ENCODE measurements around the gene TMEM114.
"Not testable (repeated sequence)": the region's sequence is repeated elsewhere in the genome, so short reads cannot be mapped to it uniquely, and the experiment has no call there.

The TMEM114 gene

GRCh38 chr16:8572063-8572918 is 18.0 kb downstream of the TMEM114 start:
- no peak for DNase-seq

DNA sequence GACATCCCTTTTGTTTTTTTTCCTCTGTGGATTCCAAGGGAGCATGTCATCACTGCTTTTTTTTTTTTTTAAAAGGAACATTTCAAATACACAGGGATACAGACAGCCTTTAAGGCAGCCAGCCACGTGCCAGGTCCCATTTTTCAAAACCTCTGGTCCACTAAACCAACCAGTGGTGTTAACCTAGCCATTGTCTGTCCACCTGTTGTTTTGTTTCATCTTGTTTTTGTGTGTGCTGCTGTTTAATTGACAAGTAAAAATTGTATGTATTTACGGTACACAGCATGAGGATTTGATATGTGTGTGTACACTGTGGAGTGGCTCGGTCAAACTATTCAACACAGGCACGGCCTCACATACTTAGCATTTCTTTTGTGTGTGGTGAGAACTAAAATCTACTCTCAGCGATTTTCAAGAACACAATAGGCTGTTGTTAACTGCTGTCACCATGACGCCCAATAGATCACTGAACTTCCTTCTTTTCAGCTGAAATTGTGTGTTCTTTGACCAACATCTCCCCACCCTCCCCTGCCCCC is 19.2 kb downstream of the TMEM114 start:
- DNase-seq: no peak

DNA sequence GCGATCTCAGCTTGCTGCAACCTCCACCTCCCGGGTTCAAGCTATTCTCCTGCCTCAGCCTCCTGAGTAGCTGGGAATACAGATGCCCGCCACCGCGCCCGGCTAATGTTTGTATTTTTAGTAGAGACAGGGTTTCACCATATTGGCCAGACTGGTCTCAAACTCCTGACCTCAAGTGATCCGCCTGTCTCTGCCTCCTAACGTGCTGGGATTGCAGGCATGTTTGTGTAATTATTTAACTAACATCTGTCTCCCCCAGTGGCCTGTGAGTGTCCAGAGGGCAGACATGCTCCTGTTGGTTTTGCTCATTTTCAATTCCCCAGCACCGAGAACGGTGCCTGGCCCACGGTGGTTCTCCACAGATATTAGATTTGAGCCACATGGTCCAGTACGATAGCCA is 19.9 kb downstream of the TMEM114 start:
- not testable (repeated sequence) for DNase-seq

- DNase-seq: no peak
Observed at GRCh38 chr16:8569650-8570346, 20.5 kb downstream of the TMEM114 start.

- DNase-seq: no peak
Observed at GRCh38 chr16:8568231-8568617, 22.1 kb downstream of the TMEM114 start.

DNA sequence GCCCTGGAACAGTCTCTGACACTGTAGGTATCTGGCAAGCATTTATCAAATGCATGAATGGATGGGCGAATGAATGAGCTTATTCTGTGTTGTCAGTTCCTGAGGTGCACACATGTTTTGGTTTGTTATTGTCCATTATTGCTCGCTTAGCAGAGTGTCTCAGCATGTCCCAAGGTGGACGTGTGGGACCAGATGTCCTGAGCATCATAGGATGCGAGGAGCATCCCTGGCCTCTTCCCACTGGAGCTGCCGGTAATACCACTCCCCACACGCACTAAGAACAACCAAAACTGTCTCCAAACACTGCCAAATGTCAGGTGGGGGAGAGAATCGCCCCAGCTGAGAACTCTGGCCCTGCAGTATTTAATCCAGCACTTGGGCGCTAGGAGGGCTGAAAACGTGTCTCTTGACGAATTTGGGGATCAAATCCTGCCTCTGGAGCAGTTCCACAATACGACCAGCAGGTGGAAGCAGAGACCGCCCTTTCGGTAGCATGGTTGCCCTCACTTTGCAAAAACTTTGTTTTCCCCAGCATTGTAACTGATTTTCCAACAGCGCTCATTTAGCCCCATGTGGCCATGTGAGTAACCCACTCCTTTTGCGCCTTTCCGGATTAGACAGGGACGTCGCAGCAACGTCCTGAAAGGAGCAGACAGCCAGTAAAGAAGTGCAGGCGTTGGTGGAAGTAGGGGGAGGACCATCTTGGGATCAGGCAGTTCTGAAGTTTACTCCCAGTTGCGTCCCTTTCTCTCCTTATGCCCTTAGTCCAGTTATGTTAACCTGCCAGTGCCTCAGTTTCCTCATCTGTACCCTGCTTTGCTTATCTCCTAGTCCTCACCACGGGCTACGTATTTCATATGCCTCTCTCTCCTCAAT is 22.7 kb downstream of the TMEM114 start:
- peak; percentile 20 to 48 (median 36) for DNase-seq

- no peak for DNase-seq
Observed at GRCh38 chr16:8565498-8565897, 24.8 kb downstream of the TMEM114 start.

GRCh38 chr16:8564934-8565345 is 25.4 kb downstream of the TMEM114 start:
- no peak for DNase-seq

DNA sequence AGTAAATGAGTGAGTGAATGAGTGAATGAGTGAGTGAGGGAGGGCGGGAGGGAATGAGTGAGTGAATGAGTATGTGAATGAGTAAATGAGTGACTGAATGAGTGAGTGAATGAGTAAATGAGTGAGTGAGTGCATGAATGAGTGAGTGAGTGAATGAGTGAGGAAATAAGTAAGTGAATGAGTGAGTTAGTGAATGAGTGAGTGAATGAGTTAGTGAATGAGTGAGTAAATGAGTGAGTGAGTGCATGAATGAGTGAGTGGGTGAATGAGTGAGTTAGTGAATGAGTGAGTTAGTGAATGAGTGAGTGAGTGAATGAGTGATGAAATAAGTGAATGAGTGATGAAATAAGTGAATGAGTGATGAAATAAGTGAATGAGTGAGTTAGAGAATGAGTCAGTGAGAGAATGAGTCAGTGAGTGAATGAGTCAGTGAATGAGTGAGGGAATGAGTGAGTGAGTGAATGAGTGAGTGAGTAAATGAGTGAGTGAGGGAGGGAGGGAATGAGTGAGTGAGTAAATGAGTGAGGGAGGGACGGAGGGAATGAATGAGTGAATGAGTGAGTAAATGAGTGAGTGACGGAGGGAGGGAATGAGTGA is 26.3 kb downstream of the TMEM114 start:
- not testable (repeated sequence) for DNase-seq

- DNase-seq: no peak
Observed at GRCh38 chr16:8561496-8561895, 28.8 kb downstream of the TMEM114 start.

- DNase-seq: no peak
Observed at GRCh38 chr16:8555400-8555799, 34.9 kb downstream of the TMEM114 start.

DNA sequence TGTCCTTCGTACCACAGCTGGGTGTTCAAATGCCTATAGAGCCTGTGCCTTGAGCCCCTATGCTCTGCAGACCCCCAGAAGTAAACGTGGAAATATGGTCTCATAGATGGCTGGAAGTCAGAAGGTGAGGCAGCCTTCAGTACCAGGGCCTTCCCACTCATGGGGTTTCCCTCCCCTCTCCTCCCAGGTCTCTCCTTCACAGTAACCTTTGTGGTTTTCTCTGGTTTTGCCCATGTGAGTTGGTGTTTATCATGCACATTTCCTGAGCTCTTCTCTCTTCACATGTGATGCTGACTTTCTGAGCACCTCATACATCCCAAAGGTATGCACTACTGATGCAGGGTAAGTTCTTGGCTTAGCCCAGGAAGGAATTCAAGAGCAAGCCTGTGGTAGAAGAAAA is 35.4 kb downstream of the TMEM114 start:
- DNase-seq: no peak

DNA sequence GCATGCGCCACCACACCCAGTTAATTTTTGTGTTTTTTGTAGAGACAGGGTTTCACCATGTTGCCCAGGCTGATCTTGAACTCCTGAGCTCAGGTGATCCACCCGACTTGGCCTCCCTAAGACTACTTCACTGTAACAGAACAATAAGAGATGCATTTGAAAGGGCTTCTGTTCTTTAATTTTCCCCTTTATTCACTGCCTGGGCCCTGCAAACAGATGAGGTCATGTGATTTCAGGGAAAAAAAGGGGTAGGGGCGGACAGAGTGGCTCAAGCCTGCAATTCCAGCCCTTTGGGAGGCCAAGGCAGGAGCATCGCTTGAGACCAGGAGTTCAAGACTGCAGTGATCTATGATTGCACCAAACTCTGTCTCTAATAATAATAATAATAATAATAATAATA is 36.3 kb downstream of the TMEM114 start:
- no peak for DNase-seq

DNA sequence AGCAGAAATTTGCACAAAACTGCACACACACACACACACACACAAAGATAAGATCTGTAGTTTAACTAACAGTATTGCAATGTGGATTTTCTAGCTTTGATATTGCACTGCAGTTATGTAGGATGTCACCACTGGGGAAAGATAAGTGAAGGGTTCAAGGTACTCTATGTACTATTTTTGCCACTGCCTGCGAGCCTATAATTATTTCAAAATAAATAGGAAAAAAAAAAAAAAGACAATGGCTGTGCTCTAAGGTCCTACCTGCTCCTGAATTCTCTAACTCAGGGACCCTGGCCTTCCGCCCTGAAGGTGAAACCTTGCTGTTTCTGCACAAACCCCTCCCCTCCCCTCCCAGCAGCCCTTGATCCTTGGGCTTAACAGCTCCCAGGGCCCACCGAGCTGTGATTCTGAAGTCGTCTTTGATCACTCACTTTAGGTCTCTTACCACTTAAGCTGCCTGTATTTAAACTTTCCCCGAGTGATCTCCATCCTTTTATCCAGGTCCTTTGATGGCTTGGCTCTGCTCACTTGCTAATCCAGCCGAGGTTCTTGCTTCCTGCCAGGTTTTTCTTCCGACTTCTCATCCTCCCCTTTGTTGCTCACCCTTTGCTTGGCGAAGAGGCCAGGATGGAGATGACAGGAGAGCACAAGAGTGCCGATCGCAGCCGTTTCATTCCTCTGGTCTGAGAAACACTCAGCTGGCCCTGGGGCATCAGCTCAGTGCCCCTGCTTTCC is 37.7 kb downstream of the TMEM114 start:
- DNase-seq: no peak

DNA sequence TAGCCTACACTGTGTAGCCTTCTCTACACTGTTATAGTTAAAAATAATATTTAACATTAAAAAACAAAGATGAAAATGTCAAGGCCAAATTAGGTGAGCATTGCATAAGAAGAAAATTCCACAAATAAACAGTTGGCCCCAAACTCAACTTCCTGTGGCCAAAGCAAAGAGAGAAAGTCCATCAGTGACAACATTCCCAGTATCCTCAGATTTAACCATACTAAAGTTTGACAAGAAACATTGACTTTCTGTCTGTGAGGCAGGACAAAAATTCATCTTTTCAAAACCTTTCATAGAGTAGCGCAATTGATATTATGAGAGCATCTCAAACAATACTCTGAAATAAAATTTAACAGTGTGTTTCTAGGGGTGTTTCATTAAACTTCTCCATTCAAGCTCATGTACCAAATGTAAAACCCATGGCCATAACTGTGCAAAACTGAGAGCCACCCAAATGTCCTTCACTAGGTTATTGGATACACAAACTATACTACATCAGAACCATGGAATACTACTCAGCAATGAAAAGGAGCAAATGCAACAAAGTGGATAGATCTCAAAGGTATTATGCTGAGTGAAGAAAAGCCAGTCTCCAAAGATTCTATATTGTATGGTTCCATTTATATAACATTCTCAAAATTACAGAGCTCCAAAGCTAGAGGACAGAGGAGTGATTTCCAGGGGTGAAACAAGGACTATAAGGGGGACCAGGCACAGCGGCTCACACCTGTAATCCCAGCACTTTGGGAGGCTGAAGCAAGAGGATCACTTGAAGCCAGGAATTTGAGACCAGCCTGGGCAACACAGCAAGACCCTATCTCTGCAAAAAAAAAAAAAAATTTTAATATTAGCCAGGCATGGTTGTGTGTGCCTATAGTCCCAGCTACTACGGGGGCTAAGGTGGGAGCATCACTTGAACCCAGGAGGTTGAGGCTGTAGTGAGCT is 38.7 kb downstream of the TMEM114 start:
- no peak for DNase-seq

DNA sequence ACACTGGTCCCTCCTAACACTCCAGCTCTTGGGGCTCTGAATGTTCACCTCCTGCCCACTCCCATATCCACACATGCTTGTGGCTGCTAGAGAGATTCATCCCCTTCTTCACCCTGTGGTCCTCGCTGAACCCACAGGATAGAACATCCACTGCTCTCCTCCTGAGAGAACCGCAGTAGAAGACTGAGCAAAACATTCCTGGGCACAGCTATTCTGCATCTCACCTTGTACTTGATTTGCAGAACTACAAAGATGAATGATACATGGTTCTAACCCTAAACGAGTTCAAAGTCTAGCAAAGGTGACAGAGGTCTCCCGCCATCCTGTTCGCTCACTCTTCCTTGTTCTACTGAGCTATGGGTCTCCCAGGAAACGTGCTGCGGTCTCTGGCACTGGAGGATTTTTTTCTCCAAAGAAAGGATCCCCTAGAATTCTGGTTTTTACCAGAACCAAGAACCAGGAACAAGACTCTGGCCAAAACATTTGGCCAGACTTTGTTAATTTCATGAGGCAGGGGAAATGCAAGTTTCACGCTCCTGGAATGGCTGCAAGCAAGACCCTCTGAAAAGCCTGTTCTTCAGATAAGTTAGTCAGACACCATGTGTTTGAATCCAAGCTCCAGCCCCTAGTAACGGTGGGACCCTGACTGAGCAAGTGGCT is 39.5 kb downstream of the TMEM114 start:
- no peak for DNase-seq

- no peak for DNase-seq
Observed at GRCh38 chr16:8549843-8550412, 40.4 kb downstream of the TMEM114 start.

GRCh38 chr16:8548166-8548565 is 42.1 kb downstream of the TMEM114 start:
- no peak for DNase-seq

GRCh38 chr16:8547762-8548161 is 42.5 kb downstream of the TMEM114 start:
- no peak for DNase-seq

GRCh38 chr16:8544406-8544805 is 45.9 kb downstream of the TMEM114 start:
- DNase-seq: no peak

All from activated CD4-positive, CD25-positive, alpha-beta regulatory T cell (primary cell).